AG04450 (cell line): Measurements from ENCODE around the gene NSUN7. TPM values are rescaled to one million over a fixed set of nuclear protein-coding genes. Genes with fewer than 3 reads are reported as not detected.

ENCODE experiments used
- CTCF ChIA-PET: fragments of 300-600, 350-600 bp; formaldehyde crosslinking; extraction: SDS; loops from one replicate; lab custom pipeline; 2022; ENCODE audit warnings: antibody characterized with exemption, inconsistent platforms; lab: Charles Lee
- POLR2A ChIA-PET: fragments of 350-600 bp; formaldehyde crosslinking; extraction: SDS; loops from one replicate; lab custom pipeline; 2021; ENCODE audit warnings: antibody characterized with exemption, inconsistent platforms; lab: Yijun Ruan, JAX
- DNase-seq: peaks from one replicate; pipeline ENCODE4 v3.0.0-alpha.2; 2011; ENCODE audit warnings: low read depth, low spot score
- H3K27ac ChIP-seq: one replicate; pipeline ENCODE4 v1.5.1; 2012; ENCODE audit warnings: low read depth, low read length, control low read depth
- H3K27me3 ChIP-seq: one replicate; pipeline ENCODE4 v1.6.0; 2012; ENCODE audit warnings: low read length; ENCODE audit not compliant: control insufficient read depth, insufficient read depth
- H3K4me3 ChIP-seq: 2 replicates; pipeline ENCODE4 v1.5.1; 2011; ENCODE audit warnings: mild to moderate bottlenecking, low read depth, low read length, control low read depth
- H3K9me3 ChIP-seq: 2 replicates; pipeline ENCODE4 v1.5.1; 2012; ENCODE audit warnings: low read length; ENCODE audit not compliant: control insufficient read depth, insufficient read depth
- CTCF ChIP-seq: IDR thresholded peaks from 2 replicates; pipeline ENCODE4 v1.5.1; 2011; ENCODE audit warnings: low read depth, low read length, control low read depth, inconsistent platforms
- polyA plus RNA-seq: library from polyadenylated mRNA; depleted of rRNA; stranded (reverse); fragments of >200 nt; gene quantifications from 2 replicates; pipeline ENCODE4 v1.2.3, GENCODE V29; 2011

NSUN7 gene
- polyA plus RNA-seq, 1 experiment = 0.11 TPM

GRCh38 chr4:40755616-40756015 is 5.9 kb downstream of the NSUN7 start:
- ChIA-PET POLR2A (no interaction called here), CTCF (no interaction called here)
- Histone ChIP-seq H3K27ac (no peak overlapping the region), H3K9me3 (no peaks in the 10 kb centered on the region), H3K27me3 (peaks cover 12% of the 10 kb centered on the region), H3K4me3 (no peak overlapping the region)
- no peak for DNase-seq
- TF ChIP-seq CTCF = no peak

GRCh38 chr4:40763228-40763716 is 13.5 kb downstream of the NSUN7 start:
- peak; percentile 3 for DNase-seq
- CTCF ChIA-PET = no interaction called here
- POLR2A ChIA-PET = no interaction called here
- no peak overlapping the region for H3K27ac ChIP-seq
- no peaks in the 10 kb centered on the region for H3K9me3 ChIP-seq
- no peak for TF ChIP-seq CTCF
- no peaks in the 10 kb centered on the region for H3K27me3 ChIP-seq
- no peak overlapping the region for H3K4me3 ChIP-seq

GRCh38 chr4:40769266-40769665 is 19.5 kb downstream of the NSUN7 start:
- ChIA-PET CTCF (no interaction called here), POLR2A (no interaction called here)
- H3K4me3 ChIP-seq = no peak overlapping the region
- no peak overlapping the region for H3K27ac ChIP-seq
- peaks cover 3% of the 10 kb centered on the region for H3K27me3 ChIP-seq
- no peak for TF ChIP-seq CTCF
- H3K9me3 ChIP-seq = no peaks in the 10 kb centered on the region
- DNase-seq = peak; percentile 4

GRCh38 chr4:40778090-40778489 is 28.3 kb downstream of the NSUN7 start:
- ChIA-PET POLR2A (no interaction called here), CTCF (no interaction called here)
- no peak for DNase-seq
- Histone ChIP-seq H3K27ac (no peak overlapping the region), H3K4me3 (no peak overlapping the region), H3K27me3 (peaks cover 2% of the 10 kb centered on the region), H3K9me3 (no peaks in the 10 kb centered on the region)
- no peak for TF ChIP-seq CTCF

GRCh38 chr4:40782876-40783275 is 33.1 kb downstream of the NSUN7 start:
- CTCF ChIA-PET = no interaction called here
- DNase-seq = no peak
- no peak for TF ChIP-seq CTCF
- POLR2A ChIA-PET = no interaction called here
- no peak overlapping the region for H3K27ac ChIP-seq
- H3K4me3 ChIP-seq = no peak overlapping the region
- H3K9me3 ChIP-seq = no peaks in the 10 kb centered on the region
- peaks cover 2% of the 10 kb centered on the region for H3K27me3 ChIP-seq
